ENCODE data around the gene SLC25A21.

DNA sequence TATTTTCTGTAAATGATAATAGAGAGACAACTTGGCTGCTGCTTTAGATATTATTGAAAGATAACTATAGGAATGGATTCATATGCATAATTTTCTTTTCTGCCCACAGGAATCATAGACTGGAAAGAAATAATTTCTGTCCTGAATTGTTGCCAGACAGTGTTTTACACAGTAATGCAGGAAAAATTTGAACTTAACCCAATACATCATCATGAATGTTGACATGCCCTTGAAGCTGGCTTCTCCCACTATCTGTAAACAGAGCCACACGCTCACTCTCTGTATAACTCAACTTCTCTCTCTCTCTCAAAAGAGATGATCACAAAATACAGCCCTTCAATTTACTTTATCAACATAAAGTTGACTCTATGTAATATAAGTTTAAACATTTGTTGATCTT, 454.2 kb downstream of the SLC25A21 start:
- TF ChIP-seq, protein P1, sequence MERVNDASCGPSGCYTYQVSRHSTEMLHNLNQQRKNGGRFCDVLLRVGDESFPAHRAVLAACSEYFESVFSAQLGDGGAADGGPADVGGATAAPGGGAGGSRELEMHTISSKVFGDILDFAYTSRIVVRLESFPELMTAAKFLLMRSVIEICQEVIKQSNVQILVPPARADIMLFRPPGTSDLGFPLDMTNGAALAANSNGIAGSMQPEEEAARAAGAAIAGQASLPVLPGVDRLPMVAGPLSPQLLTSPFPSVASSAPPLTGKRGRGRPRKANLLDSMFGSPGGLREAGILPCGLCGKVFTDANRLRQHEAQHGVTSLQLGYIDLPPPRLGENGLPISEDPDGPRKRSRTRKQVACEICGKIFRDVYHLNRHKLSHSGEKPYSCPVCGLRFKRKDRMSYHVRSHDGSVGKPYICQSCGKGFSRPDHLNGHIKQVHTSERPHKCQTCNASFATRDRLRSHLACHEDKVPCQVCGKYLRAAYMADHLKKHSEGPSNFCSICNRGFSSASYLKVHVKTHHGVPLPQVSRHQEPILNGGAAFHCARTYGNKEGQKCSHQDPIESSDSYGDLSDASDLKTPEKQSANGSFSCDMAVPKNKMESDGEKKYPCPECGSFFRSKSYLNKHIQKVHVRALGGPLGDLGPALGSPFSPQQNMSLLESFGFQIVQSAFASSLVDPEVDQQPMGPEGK (CRISPR knock-in tag; IDR thresholded peaks at IDR 0.05; ENCODE audit: borderline replicate concordance): no peak
- TF ChIP-seq GLIS3 (CRISPR knock-in tag; IDR thresholded peaks at IDR 0.05) (no peak), OSR1 (CRISPR knock-in tag; IDR thresholded peaks at IDR 0.05) (no peak), ZFP30 (CRISPR knock-in tag; IDR thresholded peaks at IDR 0.05) (no peak)
- TF ChIP-seq, protein P2, sequence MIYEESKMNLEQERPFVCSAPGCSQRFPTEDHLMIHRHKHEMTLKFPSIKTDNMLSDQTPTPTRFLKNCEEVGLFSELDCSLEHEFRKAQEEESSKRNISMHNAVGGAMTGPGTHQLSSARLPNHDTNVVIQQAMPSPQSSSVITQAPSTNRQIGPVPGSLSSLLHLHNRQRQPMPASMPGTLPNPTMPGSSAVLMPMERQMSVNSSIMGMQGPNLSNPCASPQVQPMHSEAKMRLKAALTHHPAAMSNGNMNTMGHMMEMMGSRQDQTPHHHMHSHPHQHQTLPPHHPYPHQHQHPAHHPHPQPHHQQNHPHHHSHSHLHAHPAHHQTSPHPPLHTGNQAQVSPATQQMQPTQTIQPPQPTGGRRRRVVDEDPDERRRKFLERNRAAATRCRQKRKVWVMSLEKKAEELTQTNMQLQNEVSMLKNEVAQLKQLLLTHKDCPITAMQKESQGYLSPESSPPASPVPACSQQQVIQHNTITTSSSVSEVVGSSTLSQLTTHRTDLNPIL (CRISPR knock-in tag; IDR thresholded peaks at IDR 0.05; ENCODE audit: low read depth): no peak
